GM21619 (cell line): ENCODE measurements around the gene FTCD.

Source experiments
- ATAC-seq: cut with Tn5 transposase; IDR thresholded peaks from one replicate; pipeline ENCODE4 v1.9.1; 2021; ENCODE audit not compliant: unreplicated experiment

FTCD gene

DNA sequence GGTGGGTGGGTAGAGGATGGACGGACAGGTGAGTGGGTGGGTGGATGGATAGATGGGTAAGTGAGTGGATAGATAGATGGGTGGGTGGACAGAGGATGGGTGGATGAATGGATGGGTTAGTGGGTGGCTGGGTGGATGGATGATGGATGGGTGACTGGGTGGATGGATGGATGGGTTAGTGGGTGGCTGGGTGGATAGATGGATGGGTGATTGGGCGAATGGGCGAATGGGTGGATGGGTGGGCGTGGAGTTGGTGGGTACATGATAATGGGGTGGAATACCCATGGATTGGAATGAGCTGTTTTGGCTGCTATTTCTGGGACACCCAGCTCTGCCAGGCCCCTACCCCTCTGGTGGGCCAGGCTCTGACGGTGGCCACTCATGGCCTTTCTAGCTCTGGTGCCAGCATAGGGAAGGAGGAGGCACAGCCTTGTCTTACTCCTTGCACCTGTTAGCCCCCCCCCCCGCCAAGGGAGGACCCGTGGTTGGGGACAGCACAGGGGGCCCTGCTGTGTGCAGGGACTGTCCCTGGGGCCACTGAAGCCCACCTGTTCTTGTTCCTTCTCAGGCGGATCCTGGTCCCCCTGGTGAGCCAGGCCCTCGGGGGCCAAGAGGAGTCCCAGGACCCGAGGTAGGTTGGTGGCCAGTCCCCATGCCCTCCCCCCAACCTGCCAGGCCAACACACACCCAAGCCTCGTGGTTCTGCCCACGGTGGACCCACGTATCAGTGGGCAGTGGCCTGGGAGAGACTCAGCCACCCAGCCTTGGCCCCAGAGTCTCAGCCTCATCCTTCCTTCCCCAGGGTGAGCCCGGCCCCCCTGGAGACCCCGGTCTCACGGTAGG lies 31.1 kb downstream of the FTCD start:
- no peak for ATAC-seq

DNA sequence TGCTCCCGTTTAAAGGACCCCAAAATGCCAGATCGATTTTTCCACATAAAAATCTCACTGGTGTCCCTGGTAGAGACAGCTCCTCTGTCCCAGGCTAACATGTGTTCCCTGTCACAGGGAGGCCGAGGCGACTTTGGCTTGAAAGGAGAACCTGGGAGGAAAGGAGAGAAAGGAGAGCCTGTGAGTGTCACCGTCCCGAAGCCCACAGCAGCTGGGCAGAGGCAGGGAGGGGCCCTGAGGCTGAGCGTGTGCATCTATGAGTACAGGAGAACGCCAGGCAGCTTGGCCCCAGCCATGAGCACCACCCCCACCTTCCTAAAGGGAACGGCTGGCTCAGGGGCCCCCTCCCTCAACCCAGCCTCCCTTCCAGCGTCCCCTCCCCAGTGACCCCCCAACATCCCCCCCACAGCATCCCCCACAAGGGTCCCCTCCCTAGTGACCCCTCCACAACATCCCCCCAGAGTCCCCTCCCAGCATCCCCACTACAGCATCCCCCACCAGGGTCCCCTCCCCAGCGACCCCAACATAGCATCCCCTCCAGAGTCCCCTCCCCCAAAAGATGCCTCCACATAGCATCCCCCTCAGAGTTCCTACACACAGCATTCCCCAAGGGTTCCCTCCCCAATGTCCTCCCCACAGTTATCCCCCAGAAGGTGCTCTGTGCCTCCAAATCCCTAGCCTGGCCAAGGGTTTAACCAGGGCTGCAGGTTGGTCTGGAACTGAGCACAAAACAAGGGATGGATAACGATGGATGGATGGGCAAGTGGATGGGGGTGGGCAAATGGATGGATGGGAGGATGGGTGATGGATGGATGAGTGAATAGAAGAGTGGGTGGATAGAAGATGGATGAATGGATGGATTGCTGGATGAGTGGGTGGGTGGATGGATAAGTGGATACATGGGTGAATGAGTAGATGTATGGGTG lies 32.4 kb downstream of the FTCD start:
- no peak for ATAC-seq

DNA sequence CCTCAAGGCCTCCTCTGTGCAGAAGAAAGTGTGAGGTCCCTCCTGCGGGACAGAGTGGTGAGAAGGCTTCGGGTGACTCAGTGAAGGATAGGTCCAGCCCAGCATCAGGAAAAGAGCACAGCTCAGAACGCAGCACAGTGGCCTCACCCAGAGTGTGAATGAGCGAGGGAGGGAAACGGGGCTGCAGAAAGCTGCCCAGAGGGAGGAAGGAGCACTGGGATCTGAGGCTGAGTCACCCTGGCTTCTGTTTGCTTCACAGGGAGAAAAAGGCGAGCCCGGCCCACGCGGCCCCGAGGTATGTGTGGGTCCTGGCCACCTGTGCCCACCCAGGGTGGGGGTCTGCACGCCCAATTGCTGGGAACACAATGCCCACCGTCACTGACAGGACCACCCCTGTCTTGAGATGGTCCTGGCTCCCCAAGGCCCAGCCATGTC lies 33.1 kb downstream of the FTCD start:
- ATAC-seq, result no peak

DNA sequence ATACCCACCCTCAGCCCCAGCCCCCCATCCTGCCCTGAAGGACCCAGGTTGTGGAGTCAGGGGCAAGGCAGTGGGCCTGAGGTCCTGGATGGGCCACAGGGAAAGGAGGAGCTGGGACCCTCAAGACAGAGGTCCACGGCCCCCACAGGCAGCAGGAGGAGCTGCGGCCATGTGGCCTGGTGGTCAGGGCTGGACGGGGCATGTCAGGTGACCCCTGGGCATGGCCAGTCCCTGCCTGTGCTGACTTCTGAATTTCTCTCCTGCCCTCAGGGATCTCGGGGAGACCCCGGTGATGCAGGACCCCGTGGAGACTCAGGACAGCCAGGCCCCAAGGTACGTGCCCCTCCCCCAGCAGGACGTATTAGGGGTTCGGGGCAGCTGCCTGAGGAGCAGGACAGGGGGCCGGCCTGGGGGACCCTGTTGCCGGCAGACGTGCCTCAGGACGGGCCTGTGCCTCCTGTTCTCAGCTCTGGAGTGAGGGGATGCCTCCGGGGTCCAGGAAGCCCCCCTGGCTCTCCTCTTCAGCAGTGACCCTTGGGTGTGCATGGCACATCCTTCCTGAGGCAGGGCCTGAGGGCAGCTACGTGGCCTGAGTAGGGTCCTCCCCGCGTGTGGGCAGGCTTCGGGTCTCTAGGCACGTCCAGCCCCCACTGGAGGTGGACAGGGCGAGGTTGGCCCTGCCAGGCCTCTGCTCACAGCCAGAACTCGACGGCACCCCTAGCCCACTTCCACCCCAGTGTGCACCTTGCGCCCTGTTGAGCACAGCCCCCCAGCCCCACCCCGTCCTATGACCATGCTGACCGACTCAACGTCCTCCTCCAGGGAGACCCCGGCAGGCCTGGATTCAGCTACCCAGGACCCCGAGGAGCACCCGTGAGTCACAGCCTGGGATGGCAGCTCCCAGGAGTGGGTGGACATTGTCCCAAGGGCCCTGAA lies 33.8 kb downstream of the FTCD start:
- ATAC-seq, result no peak

DNA sequence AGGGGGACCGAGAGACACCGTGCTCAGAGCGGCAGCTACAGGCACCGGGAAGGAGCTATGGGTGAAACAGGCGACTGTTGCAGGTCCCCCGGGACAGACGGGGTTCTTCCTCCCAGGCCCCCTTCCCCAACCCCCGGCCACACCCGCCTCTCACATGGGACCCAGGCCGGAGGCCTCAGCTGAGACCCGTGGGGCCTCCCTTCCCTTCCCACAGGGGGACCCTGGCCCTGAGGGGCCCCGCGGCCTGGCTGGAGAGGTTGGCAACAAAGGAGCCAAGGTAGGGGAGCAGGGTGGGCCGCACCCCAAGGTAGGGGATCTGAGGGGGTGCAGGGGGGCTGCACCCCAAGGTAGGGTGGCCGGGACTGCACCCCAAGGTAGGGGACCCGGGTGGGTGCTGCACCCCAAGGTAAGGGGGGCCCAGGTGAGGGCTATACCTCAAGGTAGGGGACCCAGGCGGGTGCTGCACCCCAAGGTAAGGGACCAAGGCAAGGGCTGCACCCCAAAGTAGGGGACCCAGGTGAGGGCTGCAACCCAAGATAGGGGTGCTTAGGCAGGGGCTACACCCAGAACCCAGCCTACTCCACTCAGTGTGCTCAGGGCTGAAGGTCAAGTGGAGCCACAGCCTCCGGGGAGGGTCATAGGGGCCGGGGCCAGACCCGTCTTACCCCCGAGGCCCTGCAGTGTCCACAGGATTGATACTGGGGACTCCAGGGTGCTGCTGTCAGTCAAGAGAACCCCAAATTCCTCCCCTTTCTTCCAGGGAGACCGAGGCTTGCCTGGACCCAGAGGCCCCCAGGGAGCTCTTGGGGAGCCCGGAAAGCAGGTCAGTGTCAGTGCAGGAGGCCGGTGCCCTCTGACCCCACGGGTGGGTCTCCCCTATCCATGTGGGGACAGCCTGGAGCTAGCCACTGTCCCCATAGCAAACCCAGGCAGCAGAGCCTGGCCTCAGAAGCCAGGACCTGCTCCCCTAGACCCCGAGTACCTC lies 34.8 kb downstream of the FTCD start:
- no peak for ATAC-seq

DNA sequence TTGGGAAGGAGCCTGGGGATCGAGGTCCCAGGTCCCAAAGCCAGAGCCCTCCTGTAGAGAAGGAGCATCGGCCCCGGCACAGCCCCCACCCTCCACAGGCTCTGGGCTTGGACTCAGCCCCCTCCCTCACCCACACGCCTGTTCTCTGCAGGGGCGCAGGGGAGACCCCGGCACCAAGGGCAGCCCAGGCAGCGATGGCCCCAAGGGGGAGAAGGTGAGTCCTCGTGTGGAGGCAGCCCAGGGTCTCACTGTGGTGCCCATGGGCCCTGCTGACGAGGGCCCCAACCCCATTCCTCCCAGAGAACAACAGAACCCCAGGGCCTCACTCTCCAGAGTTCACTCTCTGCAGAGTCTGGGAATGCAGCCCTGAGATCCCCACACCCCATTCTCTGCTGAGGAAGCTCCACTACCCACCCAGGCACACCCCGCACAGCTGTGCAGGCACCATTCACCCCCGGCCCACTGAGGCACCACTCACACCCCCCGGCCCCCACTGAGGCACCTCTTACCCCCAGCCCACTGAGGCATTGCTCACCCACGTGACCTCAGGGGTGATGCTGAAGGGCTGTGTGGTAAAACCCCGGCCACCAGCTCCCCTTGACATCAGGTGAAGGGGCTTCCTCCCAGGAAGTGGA lies 35.6 kb downstream of the FTCD start:
- ATAC-seq, result no peak

DNA sequence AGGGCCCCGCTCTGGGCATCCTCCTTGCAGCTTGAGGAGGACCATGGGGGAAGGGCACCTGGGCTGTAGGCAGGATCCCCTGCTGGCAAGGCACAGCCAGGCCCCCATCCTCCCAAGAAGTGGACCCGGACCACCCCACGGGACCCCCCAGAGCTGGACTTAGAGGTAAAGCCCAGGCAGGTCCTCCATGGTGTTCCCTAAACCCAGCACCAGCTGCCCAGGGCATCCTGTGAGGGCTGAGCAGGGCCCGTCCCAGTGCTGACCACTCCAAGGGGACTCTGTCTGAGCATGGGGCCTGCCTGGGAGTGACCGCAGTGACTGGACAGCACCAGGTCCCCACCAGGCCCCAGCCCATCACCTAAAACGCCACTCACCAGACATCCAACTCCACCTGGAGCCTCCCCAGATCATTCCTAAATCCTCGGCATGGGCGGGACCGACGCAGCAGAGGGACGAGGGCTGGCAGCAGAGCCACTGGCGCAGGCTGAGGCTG lies 36.2 kb downstream of the FTCD start:
- no peak for ATAC-seq

DNA sequence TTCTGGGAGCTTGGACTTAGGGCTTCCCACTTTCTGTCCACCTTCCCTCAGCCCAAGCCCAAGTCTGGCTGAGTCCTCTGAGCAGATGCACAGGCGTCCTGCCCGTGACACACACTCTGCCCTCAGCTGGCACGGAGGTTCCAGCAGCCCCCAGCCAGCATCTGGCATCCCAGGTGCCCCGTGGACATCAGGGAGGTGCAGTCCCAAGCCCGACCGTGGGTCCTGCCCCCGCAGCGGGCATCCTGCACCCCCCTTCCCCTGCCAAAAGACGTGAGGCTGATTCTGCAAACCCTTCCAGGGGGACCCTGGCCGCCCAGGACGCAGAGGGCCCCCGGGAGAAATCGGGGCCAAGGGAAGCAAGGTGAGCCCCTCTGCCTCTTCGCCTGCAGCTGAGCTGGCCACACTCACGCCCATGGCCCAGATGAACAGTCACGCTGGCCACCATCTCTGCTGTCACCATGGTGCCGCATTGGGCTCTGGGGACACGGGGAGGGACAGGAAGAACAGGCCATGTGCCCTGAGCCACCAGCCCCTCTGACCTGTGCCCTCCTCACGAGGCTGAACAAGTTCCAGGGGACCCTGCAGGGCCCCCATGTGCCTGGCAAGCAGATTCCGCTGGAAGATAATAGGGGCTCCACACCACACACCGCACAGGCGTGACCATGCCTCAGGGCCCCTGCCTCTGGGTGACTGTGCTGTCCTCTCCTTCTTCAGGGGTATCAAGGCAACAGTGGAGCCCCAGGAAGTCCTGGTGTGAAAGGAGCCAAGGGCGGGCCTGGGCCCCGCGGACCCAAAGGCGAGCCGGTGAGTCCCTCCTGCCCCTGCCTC lies 36.8 kb downstream of the FTCD start:
- ATAC-seq, result no peak

DNA sequence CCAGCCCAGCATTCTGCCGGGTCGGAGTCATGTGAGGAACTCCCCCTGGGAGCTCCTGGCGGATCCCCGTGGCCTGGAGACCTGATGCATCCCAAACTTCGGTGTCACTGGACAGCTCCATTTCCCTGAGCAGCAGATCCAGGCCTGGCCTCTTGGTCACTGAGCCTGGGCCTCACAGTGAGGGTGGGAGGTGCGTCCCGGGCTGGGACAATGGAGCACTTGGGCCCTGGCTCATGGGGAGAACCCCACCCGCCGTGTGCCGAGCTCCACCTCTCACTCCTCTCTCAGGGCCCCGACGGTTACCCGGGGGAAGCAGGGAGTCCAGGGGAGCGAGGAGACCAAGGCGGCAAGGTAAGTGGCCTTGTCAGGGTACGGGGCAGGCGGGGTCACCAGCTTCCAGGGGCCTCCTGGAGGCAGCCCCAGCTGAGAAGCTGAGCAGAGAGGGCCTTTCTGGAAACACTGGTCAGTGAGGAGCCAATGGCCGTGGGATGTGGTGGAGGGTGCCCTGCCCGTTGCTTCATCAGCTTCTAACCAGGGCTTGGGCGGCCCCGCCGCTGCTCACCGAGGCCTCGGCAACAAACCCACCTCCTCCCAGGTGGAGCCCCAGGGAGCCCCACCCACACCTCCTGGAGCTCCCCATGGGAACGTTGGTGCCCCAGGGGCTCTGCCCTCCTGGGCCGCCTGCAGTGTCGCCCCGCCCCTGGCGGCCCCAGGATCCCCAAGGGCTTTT lies 37.6 kb downstream of the FTCD start:
- no peak for ATAC-seq

DNA sequence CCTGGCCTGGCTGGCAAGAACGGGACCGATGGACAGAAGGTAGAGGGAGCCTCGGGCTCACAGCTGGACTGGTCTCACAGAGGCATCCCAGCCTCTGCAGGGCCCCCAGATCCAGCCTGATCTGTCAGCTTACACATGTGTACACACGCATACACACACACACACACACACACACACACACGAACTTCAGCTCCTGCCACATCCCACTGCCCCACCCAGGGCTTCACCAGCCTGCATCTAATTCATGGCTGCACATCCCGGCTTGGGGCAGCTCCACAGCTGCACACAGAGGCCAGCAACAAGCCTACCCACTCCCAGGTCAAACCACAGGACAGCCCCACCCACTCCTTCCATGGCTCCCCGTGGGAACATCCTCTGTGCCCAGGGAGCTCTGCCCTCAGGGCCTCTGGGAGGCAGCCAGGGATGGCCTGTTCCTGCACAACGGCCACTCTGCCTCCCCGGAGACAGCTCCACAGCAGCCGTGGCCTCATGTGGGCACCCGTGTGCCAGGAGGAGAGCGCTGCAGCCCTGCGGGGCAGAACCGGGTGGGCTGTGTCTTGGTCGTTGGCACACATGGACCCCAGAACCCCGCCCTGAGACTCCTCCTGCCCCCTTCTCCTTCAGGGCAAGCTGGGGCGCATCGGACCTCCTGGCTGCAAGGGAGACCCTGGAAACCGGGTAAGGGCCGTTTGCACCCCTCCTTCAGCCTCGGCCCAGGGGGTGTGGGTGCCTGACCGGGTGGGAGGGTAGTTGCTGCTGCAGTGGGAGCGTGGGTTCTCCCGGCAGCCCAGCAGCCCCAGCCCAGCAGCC lies 38.4 kb downstream of the FTCD start:
- ATAC-seq, result no peak

DNA sequence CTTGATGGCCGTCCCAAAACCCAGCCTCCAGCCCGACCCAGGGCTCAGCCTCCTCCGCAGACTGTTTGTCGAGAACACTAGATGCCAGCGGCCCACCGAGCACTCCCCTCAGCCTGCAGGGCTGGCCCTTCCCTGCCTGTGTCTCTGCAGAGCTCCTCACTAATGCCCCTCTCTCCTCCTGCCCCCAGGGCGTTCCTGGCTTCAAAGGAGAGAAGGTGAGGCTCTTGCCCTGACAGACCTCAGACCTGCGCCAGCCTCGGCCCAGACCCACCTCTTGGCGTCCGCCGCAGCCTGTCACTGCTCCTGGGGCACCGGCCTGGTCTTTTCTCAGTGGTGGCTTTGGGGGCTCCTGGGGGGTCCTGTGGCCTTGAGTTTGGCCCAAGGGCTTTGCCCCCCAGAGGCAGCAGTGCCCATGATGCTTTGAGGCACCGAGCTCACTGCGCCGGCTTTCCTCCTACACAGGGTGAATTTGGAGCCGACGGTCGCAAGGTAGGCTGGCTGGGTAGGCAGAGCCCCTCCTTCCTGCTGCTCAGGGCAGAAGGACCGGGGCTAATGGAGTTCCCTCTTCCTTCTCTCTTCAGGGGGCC lies 39.1 kb downstream of the FTCD start:
- ATAC-seq, result no peak

DNA sequence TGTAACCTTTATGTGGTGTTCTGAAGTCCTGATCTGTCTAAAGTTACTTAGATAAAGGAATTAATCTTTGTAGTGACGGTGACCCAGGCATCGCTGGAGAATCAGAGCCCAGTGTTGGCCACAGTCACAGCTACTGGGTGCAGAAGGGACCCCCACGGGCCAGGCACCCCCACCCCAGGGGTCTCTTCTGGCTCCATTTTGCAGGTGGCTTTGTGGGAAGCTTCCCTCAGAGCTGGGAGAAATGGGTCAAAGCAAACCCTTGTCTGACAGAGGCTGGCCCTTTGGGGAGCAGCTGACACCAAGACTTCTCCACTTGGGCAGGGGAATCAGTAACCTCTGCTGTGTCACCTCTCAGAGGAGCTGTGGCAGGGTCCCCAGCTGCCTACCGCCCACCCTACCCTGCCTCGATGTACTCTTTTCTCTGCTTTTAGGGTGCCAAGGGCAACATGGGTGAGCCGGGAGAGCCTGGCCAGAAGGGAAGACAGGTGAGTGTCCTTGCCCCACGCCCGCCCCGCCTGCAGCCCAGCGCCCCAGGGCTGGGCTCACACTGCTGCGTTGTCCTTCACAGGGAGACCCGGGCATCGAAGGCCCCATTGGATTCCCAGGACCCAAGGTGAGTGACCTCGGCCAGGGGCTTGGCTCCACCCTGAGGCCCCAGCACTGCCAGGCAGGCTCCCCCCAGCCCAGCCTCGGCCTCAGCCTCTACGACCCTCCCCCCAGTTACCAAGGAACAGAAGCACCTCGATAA lies 39.8 kb downstream of the FTCD start:
- no peak for ATAC-seq

DNA sequence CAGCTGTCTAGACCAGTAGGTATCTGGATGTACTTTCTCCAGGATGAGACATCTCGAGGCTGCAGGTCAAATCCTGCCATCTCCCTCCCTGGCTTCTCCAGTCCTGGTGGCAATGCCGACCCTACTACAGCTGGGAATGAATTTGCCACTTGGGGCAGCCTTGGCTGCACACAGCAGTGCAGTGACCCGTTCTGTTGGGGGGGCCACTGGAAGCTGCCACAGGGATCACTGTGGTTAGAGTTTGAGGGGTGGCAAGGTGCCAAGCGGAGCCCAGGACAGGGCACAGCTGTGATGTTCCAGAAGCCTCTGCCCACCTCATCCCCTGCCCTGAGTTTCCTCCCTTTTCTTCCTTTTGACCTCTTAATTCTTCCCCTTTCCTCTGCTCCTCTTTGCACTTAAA lies 40.4 kb downstream of the FTCD start:
- no peak for ATAC-seq

DNA sequence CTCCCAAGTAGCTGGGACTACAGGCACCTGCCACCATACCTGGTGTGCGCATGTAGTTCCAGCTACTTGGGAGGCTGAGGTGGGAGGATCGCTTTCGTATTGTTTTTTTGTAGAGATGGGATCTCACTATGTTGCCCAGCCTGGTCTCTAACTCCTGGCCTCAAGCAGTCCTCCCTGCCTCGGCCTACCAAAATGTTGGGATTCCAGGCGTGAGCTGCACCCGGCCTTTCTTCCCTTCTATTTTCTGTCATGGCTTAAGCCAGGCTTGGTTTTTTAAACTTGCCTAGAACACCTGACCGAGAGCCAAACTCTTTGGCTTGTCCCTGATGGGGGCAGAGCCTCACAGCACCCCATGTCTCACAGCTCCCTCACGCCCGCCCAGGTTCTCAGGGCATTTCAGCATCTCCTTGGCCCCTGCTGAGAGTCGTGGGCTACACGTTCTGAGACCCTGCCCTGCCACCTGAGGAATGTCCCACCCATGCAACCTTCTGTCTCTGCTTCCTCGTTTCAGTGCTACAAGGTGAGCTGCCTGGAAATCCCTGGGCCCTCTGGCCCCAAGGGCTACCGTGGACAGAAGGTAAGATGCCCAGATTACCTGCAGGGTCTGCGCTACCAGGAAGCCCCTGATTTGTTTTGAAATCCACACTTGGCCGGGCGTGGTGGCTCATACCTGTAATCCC lies 41.7 kb downstream of the FTCD start:
- ATAC-seq, result no peak

DNA sequence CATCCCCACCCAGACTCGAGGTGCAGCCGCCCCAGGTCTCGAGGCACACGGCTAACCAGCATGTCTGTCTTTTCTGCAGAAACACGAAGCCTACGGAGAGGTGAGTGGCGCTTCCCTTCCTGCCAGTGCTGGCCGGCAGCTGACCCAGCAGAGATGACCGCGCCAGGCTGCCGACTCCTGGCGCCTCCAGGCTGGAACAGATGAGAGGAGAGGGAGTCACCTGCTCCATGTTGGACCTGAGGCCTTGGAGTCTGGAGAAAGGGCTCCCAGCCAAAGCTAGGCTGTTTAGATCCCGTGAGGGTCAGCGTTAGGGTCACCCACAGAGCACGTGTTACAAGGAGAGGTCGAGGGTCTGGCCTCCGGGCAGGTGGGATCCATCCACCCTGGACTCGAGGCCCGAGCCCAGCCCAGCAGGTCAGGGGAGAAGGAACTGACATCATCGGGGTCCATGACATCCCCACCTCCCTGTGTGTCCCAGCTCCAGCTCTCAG lies 42.6 kb downstream of the FTCD start:
- no peak for ATAC-seq
